Fibroblast of villous mesenchyme (primary cell): ENCODE results near the gene FAM221B. TPM values are rescaled to one million over a fixed set of nuclear protein-coding genes. Genes with fewer than 3 reads are reported as not detected.

Source experiments
- DNase-seq: peaks from one replicate; pipeline ENCODE4 v3.0.0-alpha.2; 2010; ENCODE audit warnings: low read depth
- H3K4me3 ChIP-seq: 2 replicates; pipeline ENCODE4 v1.5.1; 2011; ENCODE audit warnings: low read depth, mild to moderate bottlenecking, low read length
- CTCF ChIP-seq: IDR thresholded peaks from 2 replicates; pipeline ENCODE4 v1.5.1; 2012; ENCODE audit warnings: low read depth, mild to moderate bottlenecking, low read length; ENCODE audit not compliant: insufficient read depth
- total RNA-seq: library from RNA; depleted of rRNA; stranded (reverse); fragments of >200 nt; gene quantifications from 2 replicates; pipeline ENCODE4 v1.2.3, GENCODE V29; 2012

Gene FAM221B
- total RNA-seq, 1 donor: not detected

DNA sequence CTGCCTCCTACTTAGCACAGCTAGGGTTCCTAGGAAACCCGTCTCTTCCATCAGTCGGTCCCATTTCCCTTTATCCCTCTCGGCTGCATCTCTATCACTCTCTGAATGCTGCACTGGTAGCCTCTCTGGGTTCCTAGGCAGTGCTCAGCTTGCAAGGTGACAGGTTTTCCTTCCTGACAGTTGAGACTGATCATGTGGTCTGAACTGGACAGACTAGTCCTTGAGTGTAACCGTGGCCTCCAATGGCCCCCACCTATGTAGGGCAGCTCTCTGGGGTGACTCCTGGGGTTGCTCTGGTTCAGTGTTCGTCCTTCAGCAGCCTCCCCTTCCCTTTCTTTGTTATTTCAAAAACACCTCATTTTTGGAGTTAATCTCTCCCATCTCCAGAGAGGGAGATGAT, 4.3 kb upstream of the FAM221B start:
- H3K4me3 ChIP-seq: no peak overlapping the region
- no peak for DNase-seq
- TF ChIP-seq CTCF: no peak

DNA sequence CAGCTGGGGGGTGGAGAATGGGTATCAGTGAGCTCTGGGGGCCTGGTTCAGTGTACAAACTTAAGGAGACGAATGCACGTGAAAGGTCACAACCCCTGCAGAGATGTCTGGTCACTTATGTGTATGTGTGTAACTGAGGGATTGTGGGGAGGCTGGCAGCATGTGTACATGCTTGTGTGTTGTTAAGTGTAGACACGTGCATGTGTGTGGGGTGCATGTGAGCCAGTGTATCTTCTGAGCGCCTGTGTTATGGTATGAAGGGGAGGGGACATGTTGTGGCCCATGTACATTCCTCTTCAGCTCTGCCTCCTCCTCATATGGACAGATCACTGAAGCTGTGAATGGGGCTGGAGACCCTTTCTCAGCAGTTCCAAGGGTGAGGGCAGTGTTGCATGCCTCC, 2.5 kb upstream of the FAM221B start:
- no peak for TF ChIP-seq CTCF
- no peak for DNase-seq
- no peak overlapping the region for H3K4me3 ChIP-seq

DNA sequence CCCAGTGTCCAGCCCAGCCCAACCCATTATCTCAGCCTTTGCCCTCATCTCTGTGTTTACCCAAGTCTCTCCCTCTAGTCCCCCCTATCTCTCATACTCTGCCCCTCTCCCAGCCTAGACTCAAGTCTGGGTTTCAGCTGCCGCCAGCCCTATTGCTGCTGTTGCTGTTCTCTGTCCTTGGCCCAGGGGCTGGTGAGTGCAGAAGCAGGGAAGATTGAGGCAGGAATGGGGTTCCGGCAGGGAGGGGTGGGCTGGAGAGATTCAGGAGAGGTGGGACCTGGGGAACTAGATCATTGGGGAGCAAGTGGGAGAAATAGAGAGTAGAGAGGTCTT, 1.2 kb upstream of the FAM221B start:
- DNase-seq: no peak
- TF ChIP-seq CTCF: no peak
- H3K4me3 ChIP-seq: peak overlapping the region; percentile 72

GRCh38 chr9:35829084-35829763, 692 bp upstream of the FAM221B start, which contains the start of gene TMEM8B:
TSS of gene TMEM8B (plus strand) at chr9:35829228. CDS start at chr9:35829448, 220 bp downstream.
- H3K4me3 ChIP-seq: peak within 1 kb of the TSS; percentile 72
- peak; percentile 92 for DNase-seq

DNA sequence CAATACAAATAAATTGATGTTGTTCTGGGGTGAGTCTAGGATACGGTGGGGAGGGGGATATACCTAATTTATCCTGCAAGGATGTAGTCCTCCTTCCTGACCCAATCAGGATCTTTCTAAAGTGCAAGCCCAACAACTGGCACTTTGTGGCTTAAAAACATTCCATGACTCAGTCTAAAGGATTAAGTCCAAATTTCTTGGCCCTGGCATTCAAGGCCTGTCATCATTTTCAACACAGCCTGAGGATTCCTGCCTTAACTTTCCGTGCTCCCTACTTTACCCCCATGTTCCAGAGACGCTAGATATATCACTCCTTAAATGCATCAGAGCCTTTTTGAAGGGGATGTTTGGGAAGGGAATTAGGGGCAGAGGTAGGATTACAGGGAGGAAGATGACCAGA, 1.0 kb downstream of the FAM221B start:
- no peak for TF ChIP-seq CTCF
- DNase-seq: peak; percentile 70
- no peak overlapping the region for H3K4me3 ChIP-seq

More at GRCh38 chr9:35829084-35829763, 692 bp upstream of the FAM221B start, which contains the start of gene TMEM8B:
- no peak for TF ChIP-seq CTCF

GRCh38 chr9:35826071-35826701, 2.3 kb downstream of the FAM221B start:
- peak; percentile 71 for DNase-seq
- no peak overlapping the region for H3K4me3 ChIP-seq
- peak; percentile 86 for TF ChIP-seq CTCF
